Choroid plexus epithelial cell (primary cell): ENCODE results near the gene KLHL29.
"Not testable (repeated sequence)": the region's sequence is repeated elsewhere in the genome, so short reads cannot be mapped to it uniquely, and the experiment has no call there.

Experiments
- DNase-seq: peaks from one replicate; pipeline ENCODE4 v3.0.0-alpha.2; 2010; ENCODE audit warnings: low read depth
- H3K4me3 ChIP-seq: 2 replicates; pipeline ENCODE4 v1.5.1; 2011; ENCODE audit warnings: low read depth, mild to moderate bottlenecking, control low read depth, low read length, moderate library complexity
- TF ChIP-seq, protein P1 (sequence below): conservative IDR thresholded peaks from 2 replicates; pipeline ENCODE4 v1.5.1; 2011; ENCODE audit warnings: low read depth, mild to moderate bottlenecking, control low read depth, inconsistent platforms, low read length, moderate library complexity

Gene KLHL29

GRCh38 chr2:23384551-23385343 is at the start of gene KLHL29:
Gene KLHL29 (plus strand): TSS chr2:23385179. CDS start chr2:23562197, 177,018 bp downstream.
- peak; percentile 71 for DNase-seq
- peak within 1 kb of the TSS; percentile 66 for H3K4me3 ChIP-seq
- TF ChIP-seq, protein P1, sequence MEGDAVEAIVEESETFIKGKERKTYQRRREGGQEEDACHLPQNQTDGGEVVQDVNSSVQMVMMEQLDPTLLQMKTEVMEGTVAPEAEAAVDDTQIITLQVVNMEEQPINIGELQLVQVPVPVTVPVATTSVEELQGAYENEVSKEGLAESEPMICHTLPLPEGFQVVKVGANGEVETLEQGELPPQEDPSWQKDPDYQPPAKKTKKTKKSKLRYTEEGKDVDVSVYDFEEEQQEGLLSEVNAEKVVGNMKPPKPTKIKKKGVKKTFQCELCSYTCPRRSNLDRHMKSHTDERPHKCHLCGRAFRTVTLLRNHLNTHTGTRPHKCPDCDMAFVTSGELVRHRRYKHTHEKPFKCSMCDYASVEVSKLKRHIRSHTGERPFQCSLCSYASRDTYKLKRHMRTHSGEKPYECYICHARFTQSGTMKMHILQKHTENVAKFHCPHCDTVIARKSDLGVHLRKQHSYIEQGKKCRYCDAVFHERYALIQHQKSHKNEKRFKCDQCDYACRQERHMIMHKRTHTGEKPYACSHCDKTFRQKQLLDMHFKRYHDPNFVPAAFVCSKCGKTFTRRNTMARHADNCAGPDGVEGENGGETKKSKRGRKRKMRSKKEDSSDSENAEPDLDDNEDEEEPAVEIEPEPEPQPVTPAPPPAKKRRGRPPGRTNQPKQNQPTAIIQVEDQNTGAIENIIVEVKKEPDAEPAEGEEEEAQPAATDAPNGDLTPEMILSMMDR = no peak

GRCh38 chr2:23335550-23335949 is 49.4 kb upstream of the KLHL29 start:
- TF ChIP-seq, protein P1 = no peak
- DNase-seq = no peak
- no peak overlapping the region for H3K4me3 ChIP-seq

DNA sequence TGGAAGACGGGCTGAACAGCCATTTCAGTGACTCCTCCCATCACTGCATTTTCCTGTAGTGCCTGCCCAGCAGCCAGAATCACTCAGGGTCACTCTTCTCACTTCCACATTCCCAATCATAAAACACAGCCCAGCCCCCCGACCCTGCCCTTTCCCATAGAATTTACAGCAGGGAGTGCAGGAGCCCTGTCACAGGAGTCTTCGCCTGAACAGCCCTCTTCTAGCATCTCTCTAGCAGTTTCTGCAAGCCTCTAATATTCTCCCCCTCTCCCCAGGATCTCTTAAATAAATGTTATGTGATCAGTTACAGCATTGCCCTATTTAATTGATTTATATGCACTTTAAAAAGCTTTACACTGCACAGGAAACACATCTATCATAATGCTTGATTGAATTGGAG is 42.9 kb upstream of the KLHL29 start:
- H3K4me3 ChIP-seq = no peak overlapping the region
- TF ChIP-seq, protein P1 = no peak
- no peak for DNase-seq

GRCh38 chr2:23346029-23346428 is 39.0 kb upstream of the KLHL29 start:
- TF ChIP-seq, protein P1 = no peak
- no peak overlapping the region for H3K4me3 ChIP-seq
- DNase-seq = no peak

DNA sequence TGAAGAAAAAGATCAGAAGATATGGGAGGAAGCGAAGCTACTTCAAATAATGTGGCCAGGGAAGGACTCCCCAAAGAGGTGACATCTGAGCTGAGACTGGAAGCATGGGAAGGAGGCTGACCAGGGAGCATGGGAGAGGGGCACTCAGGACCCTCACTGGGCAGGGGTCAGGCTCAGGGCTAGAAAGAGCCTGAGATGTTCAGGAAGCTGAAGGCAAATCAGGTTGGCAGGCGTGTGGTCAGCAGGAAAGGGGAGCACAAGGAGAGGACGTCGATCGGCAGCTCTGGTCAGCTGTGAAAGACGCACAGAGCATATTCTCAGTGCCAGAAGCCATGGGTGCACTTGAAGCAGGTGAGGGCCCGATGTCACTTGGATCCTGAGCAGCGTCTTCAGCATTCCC is 38.2 kb upstream of the KLHL29 start:
- no peak overlapping the region for H3K4me3 ChIP-seq
- TF ChIP-seq, protein P1 = no peak
- DNase-seq = no peak

DNA sequence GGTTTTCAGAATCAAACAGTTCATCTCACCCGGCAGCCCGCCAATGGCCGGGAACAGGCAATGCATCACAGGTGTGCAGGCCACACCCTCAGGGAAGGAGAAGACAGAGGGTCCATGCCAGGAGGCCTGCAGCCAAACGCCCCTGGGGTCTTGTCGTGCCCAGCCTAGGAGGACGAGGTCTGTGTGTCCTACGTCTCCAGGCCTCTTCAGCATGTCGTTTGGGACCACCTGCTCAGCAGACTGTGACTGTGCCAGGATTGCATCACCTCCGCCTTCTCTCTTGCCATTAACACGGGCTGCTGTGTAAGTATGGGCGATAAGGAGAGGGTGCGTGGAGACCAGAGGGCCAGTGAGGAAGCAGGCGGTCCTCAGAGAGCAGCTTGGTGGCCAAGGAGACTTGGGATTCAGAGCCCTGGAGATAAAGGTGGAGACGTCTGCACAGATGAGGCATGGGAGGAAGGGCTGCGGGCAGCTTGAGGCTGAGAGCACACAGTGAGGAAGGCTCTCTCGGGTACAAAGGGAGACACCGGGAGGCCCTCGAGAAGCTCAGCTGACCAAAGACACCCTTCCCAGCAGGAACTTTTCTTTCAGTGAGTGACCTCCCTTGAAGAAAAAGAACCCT is 37.4 kb upstream of the KLHL29 start:
- H3K4me3 ChIP-seq = no peak overlapping the region
- TF ChIP-seq, protein P1 = no peak
- DNase-seq = no peak

DNA sequence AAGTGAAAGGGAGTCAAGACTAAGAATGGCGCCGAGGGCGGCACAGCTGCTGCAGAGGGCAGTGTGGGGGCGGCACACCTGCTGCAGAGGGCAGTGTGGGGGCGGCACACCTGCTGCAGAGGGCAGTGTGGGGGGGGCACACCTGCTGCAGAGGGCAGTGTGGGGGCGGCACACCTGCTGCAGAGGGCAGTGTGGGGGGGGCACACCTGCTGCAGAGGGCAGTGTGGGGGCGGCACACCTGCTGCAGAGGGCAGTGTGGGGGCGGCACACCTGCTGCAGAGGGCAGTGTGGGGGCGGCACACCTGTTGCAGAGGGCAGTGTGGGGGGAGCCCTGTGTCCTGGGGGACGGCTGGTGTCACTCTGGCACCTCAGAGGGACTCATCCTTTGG is 36.9 kb upstream of the KLHL29 start:
- DNase-seq, H3K4me3 ChIP-seq: not testable (repeated sequence)
